Right lobe of liver (tissue), 4 donors: Measurements from ENCODE around the gene PLLP.

Experiments used
- CTCF ChIP-seq, 4 donors: fragments of 200-600 bp in 3 of 4; fragments of 450-650 bp in 1 of 4; IDR thresholded peaks; one replicate each; pipeline versions ENCODE4 v1.5.1 to v1.8.0; 2016 to 2022; ENCODE audit warnings: antibody characterized with exemption in 4 of 4, mild to moderate bottlenecking in 2 of 4
- POLR2A ChIP-seq: fragments of 450-650 bp; IDR thresholded peaks from one replicate; pipeline ENCODE4 v1.6.1; 2017; ENCODE audit warnings: antibody characterized with exemption, mild to moderate bottlenecking
- donor health status: DM: no; HTN: no; CAD: no.
- donor health status: DM: no; HTN: no; CAD: no.
- donor health status: DM: no; HTN: yes; CAD: no.

DNA sequence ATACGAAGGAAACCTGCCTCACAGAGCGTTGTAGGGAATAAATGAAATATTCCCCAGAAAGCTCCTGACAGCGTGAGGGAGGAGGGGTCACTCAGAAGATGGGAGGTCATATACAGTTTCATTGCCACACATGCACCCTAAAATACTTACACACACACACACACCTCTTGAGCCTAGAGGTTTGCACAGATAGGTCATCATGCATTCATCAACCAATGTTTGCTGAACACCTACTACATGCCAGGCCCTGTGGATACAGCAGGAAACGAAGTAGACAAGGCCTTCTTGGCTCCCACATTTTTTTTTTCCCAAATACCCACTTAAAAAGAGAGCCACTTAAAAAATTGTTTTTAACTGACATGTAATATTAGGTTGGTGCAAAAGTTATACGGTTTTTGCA, 907 bp upstream of the PLLP start:
- TF ChIP-seq CTCF (IDR thresholded peaks at IDR 0.05) (no peak), POLR2A (no peak)
